Prostate gland (tissue), 2 donors: ENCODE results near the gene P3H2.

Experiments
- POLR2A ChIP-seq: fragments of 450-650 bp; IDR thresholded peaks from one replicate; pipeline ENCODE4 v1.6.1; 2016; ENCODE audit warnings: antibody characterized with exemption, mild to moderate bottlenecking
- POLR2AphosphoS5 ChIP-seq: sonication (generic); formaldehyde crosslinking; IDR thresholded peaks from one replicate; pipeline ENCODE4 v1.6.1; 2017; ENCODE audit warnings: antibody characterized with exemption
- TF ChIP-seq, protein P1 (sequence below), 4 experiments: fragments of 200-600 bp in 2 of 4; fragments of 450-650 bp in 2 of 4; sonication (generic) in 2 of 4; IDR thresholded peaks; 1 replicate in 3 of 4; 2 replicates in 1 of 4; pipeline ENCODE4 v1.5.1; 2016 to 2019; ENCODE audit warnings: antibody characterized with exemption in 4 of 4, mild to moderate bottlenecking in 2 of 4, moderate library complexity in 2 of 4

DNA sequence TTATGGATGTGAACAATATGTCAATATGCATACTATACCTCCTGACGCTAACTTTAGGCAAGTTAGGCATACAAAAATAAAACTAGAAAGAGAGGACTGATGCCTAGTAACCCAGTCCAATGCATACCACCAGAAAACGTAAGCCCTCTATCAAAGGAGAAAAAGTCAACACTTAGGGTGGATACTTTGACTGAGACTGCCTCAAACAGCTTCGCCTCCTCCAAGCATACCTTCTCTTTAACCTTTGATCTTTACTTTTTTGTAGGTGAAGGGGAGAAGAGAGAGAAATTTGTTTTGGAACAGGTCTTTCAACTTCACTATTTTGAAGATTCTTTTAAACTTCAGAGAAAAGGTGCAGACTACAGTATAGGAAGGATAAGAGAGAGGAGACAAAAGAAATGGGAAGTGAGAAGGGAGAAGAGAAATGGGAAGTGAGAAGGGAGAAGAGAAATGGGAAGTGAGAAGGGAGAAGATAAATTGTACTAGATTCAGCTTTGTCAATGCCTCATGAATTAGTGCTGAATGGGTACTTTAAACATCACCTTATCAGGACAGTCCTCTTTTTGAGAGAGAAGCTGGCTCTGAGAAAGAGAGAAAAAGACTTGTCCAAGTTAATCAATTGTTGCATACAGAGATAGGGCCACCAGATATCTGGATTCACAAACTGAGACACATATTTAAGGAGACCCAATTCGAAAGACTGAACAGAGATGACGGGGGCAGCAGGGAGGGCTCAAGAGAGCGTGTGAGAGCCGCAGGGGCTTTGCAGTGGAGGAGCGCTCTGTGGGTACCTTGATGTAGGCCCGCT, 1.0 kb downstream of the P3H2 start:
- TF ChIP-seq, protein P1, sequence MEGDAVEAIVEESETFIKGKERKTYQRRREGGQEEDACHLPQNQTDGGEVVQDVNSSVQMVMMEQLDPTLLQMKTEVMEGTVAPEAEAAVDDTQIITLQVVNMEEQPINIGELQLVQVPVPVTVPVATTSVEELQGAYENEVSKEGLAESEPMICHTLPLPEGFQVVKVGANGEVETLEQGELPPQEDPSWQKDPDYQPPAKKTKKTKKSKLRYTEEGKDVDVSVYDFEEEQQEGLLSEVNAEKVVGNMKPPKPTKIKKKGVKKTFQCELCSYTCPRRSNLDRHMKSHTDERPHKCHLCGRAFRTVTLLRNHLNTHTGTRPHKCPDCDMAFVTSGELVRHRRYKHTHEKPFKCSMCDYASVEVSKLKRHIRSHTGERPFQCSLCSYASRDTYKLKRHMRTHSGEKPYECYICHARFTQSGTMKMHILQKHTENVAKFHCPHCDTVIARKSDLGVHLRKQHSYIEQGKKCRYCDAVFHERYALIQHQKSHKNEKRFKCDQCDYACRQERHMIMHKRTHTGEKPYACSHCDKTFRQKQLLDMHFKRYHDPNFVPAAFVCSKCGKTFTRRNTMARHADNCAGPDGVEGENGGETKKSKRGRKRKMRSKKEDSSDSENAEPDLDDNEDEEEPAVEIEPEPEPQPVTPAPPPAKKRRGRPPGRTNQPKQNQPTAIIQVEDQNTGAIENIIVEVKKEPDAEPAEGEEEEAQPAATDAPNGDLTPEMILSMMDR (IDR thresholded peaks at IDR 0.05), result no peak
- TF ChIP-seq POLR2A (no peak), POLR2AphosphoS5 (no peak)
